Thoracic aorta (tissue), 2 donors: ENCODE measurements around the gene AP1B1. TPM values are rescaled to one million over a fixed set of nuclear protein-coding genes. Genes with fewer than 3 reads are reported as not detected.

Experiments used
- ATAC-seq: fragments of 150-250 bp; one replicate; pipeline ENCODE4 v1.8.0; 2017; ENCODE audit warnings: low read depth; ENCODE audit not compliant: insufficient number of reproducible peaks, low FRiP score
- DNase-seq: peaks from one replicate; pipeline ENCODE4 v3.0.0-alpha.2; 2020; ENCODE audit warnings: low spot score
- H3K27ac ChIP-seq, 2 donors: fragments of 200-600 bp; sonication (generic); 1 replicate in 1 of 2; 2 replicates in 1 of 2; pipeline ENCODE4 v1.5.1; 2016; ENCODE audit warnings: mild to moderate bottlenecking in 2 of 2, moderate library complexity in 2 of 2
- H3K27me3 ChIP-seq: fragments of 200-600 bp; sonication (generic); replicated peaks from 2 replicates; pipeline ENCODE4 v1.6.0; 2016; ENCODE audit warnings: mild to moderate bottlenecking; ENCODE audit not compliant: insufficient read depth
- H3K36me3 ChIP-seq: fragments of 200-600 bp; sonication (generic); one replicate; pipeline ENCODE4 v1.5.1; 2016
- H3K4me1 ChIP-seq, 2 donors: fragments of 200-600 bp; sonication (generic); 1 replicate in 1 of 2; 2 replicates in 1 of 2; pipeline versions ENCODE4 v1.5.1 to v1.6.0; 2016; ENCODE audit warnings: low read depth in 2 of 2, mild to moderate bottlenecking in 1 of 2; ENCODE audit not compliant: control insufficient read depth in 1 of 2
- H3K4me3 ChIP-seq: fragments of 200-600 bp; sonication (generic); 2 replicates; pipeline ENCODE4 v1.5.1; 2016; ENCODE audit warnings: mild to moderate bottlenecking
- H3K9me3 ChIP-seq: fragments of 200-600 bp; sonication (generic); 2 replicates; pipeline ENCODE4 v1.5.1; 2016
- total RNA-seq, 2 donors: library from RNA; depleted of rRNA; stranded (reverse); fragments of >200 nt; gene quantifications; one replicate each; pipeline versions ENCODE4 v1.1.0 to v1.2.3, GENCODE V29; 2016
- TF ChIP-seq, protein P1 (sequence below): fragments of 200-600 bp; sonication (generic); IDR thresholded peaks from one replicate; pipeline ENCODE4 v1.5.1; 2019; ENCODE audit warnings: antibody characterized with exemption

The AP1B1 gene
- total RNA-seq, 2 donors from 2014 or later: 59.5 to 73.1 TPM

DNA sequence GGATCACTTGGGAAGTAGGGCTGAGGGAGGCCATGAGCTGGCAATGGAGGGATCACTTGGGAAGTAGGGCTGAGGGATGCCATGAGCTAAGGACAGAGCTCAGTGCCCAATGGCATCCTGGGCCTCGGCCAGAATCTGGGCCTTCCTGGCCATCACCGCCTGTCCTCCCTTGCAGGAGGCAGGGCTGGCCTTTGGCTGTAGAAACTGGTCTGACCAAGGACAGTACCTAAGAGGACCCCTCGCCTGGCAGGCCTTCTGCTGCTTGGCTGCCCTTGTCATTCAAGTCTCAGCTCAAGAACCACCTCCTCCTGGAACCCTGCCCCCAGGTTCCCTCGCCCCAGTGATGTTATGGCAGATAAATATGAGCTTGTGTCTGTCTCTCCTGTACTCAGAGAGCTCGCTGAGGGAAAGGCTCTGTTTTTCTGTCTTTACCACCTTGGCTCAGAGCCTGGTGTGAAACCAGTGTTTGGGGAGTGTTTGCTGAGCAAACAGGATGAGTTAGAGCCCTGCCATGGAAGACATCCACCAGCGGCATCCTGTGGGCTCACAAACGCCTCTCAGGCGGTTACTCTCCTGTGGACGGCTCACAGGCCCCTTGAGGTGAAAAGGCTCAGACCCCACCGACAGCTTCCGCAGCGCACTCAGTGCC, 53.5 kb downstream of the AP1B1 start:
- TF ChIP-seq, protein P1, sequence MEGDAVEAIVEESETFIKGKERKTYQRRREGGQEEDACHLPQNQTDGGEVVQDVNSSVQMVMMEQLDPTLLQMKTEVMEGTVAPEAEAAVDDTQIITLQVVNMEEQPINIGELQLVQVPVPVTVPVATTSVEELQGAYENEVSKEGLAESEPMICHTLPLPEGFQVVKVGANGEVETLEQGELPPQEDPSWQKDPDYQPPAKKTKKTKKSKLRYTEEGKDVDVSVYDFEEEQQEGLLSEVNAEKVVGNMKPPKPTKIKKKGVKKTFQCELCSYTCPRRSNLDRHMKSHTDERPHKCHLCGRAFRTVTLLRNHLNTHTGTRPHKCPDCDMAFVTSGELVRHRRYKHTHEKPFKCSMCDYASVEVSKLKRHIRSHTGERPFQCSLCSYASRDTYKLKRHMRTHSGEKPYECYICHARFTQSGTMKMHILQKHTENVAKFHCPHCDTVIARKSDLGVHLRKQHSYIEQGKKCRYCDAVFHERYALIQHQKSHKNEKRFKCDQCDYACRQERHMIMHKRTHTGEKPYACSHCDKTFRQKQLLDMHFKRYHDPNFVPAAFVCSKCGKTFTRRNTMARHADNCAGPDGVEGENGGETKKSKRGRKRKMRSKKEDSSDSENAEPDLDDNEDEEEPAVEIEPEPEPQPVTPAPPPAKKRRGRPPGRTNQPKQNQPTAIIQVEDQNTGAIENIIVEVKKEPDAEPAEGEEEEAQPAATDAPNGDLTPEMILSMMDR: no peak
- no peak for ATAC-seq
- no peak for DNase-seq
- Histone ChIP-seq H3K27me3 (no peaks in the 10 kb centered on the region), H3K4me1 (no peaks in the 10 kb centered on the region), H3K4me3 (no peak overlapping the region), H3K36me3 (peaks cover 26% of the 10 kb centered on the region), H3K27ac (no peak overlapping the region), H3K9me3 (no peaks in the 10 kb centered on the region)

- no peak overlapping the region for H3K4me3 ChIP-seq
- no peak overlapping the region for H3K27ac ChIP-seq
- DNase-seq (no peak), ATAC-seq (no peak)
- no peaks in the 10 kb centered on the region for H3K4me1 ChIP-seq
- peaks cover 27% of the 10 kb centered on the region for H3K36me3 ChIP-seq
- H3K9me3 ChIP-seq: no peaks in the 10 kb centered on the region
- no peaks in the 10 kb centered on the region for H3K27me3 ChIP-seq
- TF ChIP-seq, protein P1: no peak
Observed at GRCh38 chr22:29334148-29334547, 54.2 kb downstream of the AP1B1 start.

DNA sequence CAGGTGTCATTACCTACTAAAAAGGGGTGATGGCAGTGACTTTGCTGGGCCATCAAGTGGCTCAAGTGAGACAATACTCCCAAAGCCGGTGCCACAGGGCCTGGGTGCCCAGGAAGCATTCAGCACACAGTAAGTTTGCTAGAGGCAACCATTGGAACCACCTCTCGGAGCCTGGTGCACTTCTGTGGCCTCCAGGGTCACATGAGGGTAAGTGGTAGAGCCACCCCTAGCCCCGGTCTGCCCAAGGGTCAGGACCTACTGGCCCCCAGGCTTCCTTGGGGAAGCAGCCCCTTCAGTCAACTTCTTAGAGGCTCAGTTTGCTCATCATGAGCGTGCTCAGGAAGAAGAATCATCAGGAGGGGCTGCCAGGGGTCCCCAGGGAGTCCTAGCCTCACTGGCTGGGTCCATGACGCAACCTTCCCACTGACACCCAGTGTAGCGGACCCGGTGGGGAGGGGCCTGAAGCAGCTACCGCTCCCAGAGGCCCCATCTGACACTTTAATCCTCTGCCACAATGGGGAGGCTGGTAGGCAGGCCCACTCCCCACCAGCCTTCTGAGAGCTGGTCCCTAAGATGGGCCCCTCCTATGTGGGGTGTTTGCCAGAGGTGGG, 55.4 kb downstream of the AP1B1 start:
- Histone ChIP-seq H3K27ac (no peak overlapping the region), H3K4me1 (no peaks in the 10 kb centered on the region), H3K4me3 (no peak overlapping the region), H3K27me3 (no peaks in the 10 kb centered on the region), H3K9me3 (no peaks in the 10 kb centered on the region), H3K36me3 (peaks cover 24% of the 10 kb centered on the region)
- DNase-seq (no peak), ATAC-seq (no peak)
- TF ChIP-seq, protein P1: no peak

GRCh38 chr22:29331658-29332300, 56.6 kb downstream of the AP1B1 start:
- Histone ChIP-seq H3K36me3 (peaks cover 25% of the 10 kb centered on the region), H3K9me3 (no peaks in the 10 kb centered on the region), H3K27ac (no peak overlapping the region), H3K27me3 (no peaks in the 10 kb centered on the region), H3K4me1 (no peaks in the 10 kb centered on the region), H3K4me3 (no peak overlapping the region)
- ATAC-seq: no peak
- TF ChIP-seq, protein P1: no peak
- no peak for DNase-seq

DNA sequence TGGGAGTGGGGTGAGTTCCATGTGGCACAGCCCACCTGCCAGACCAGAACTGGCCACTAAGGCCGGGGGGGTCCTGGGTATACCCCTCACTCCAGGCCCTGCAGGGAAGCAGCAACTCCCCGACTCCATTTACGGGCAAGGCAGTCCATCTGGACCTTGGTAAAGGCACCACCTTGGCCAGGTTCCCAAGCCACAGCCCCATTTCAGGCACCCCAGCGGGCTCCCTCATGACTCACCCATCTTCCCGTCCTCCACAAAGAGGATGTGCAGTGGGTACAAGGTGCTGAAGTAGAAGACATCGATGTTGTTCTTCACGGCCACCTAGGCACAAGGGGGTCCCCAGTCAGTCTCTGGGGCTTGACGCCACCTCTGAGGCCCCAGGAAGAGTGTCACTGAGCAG, 57.2 kb downstream of the AP1B1 start:
- TF ChIP-seq, protein P1: no peak
- H3K4me3 ChIP-seq: no peak overlapping the region
- H3K27me3 ChIP-seq: no peaks in the 10 kb centered on the region
- ATAC-seq: no peak
- H3K9me3 ChIP-seq: no peaks in the 10 kb centered on the region
- no peak for DNase-seq
- no peak overlapping the region for H3K27ac ChIP-seq
- no peaks in the 10 kb centered on the region for H3K4me1 ChIP-seq
- peaks cover 26% of the 10 kb centered on the region for H3K36me3 ChIP-seq
